Measurements from ENCODE around the gene NPBWR2. TPM values are rescaled to one million over a fixed set of nuclear protein-coding genes. Genes with fewer than 3 reads are reported as not detected.

Gene NPBWR2
- total RNA-seq, 6 experiments from 2014 or later, result not detected

DNA sequence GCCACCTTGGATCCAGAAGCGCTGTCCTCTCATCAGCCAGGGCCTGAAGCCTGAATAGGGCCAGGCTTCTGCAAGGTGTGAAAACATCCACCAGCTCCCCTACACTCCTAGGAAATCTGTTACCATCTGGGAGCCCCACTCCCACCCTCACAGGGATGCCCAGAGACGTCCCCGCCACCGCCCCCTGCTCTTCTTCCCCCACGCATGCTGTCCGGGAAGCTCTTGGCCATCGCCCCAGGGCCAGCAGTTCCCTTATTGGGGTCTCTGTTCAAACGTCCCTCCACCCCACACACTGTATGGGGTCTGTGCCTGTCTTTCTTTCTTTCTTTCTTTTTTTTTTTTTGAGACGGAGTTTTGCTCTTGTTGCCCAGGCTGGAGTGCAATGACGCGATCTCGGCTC is 31.8 kb downstream of the NPBWR2 start:
- Mint-ChIP-seq H3K27ac (no peak overlapping the region), H3K4me1 (ENCODE audit: low read depth) (peaks cover 8% of the 10 kb centered on the region; the same call in 1 of the 2 replicates), H3K4me3 (no peak overlapping the region), H3K9me3 (no peaks in the 10 kb centered on the region), H3K36me3 (ENCODE audit: low read depth) (no peaks in the 10 kb centered on the region), H3K27me3 (ENCODE audit: insufficient read depth) (no peaks in the 10 kb centered on the region; the same call in none of the 2 replicates)
- TF ChIP-seq CTCF (IDR thresholded peaks at IDR 0.05), result no peak
- DNase-seq, result no peak

DNA sequence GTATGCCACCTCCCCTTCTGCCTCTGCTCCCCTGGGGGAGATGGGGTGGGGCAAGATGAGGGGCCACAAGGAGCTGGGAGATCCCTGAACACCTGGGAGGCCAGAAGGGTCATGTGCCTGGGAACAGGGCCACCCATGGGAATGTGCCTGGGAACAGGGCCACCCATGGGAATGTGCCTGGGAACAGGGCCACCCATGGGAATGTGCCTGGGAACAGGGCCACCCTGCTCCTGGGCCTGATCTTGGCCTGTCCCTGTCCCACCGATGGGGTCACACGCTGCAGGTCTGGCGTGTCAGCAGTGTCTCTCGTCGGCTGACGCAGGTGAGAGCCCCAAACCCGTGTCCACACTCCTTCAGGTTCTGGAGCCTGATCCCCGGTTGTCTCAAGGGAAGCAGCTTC is 32.4 kb downstream of the NPBWR2 start:
- Mint-ChIP-seq H3K4me3 (no peak overlapping the region), H3K36me3 (ENCODE audit: low read depth) (no peaks in the 10 kb centered on the region), H3K9me3 (no peaks in the 10 kb centered on the region), H3K27ac (no peak overlapping the region), H3K4me1 (ENCODE audit: low read depth) (peaks cover 8% of the 10 kb centered on the region; the same call in 1 of the 2 replicates), H3K27me3 (ENCODE audit: insufficient read depth) (no peaks in the 10 kb centered on the region; the same call in none of the 2 replicates)
- no peak for TF ChIP-seq CTCF (IDR thresholded peaks at IDR 0.05)
- DNase-seq, result no peak

DNA sequence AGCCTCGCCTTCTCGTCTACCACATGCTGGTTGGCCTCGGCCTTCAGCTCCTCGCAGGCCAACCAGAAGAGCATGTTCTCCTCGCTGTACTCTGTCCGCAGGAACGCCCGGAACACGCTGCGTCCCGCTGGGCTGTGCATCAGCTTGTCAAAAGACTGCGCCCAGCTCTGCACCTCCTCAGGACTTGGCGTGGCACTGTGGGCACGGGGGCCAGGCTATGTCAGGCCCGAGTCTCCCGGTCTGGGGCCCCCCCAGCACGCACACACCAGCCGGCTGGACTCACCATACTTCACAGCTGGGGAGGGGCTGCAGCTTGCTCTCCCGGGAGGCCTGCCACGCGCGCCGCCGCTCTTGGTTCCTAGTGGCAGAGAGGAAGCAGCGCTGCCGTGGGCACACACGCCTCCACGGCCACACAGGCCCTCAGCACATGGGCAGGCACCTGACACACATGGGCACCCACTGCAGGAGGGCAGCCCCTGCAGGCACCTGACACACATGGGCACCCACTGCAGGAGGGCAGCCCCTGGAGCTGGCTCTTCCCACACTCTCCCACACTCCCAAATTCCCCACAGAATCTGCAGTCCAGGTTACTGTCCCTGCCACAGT is 33.1 kb downstream of the NPBWR2 start:
- Mint-ChIP-seq H3K27ac (no peak overlapping the region), H3K4me3 (no peak overlapping the region), H3K36me3 (ENCODE audit: low read depth) (no peaks in the 10 kb centered on the region), H3K4me1 (ENCODE audit: low read depth) (peaks cover 8% of the 10 kb centered on the region; the same call in 1 of the 2 replicates), H3K9me3 (no peaks in the 10 kb centered on the region), H3K27me3 (ENCODE audit: insufficient read depth) (no peaks in the 10 kb centered on the region; the same call in none of the 2 replicates)
- no peak for DNase-seq
- no peak for TF ChIP-seq CTCF (IDR thresholded peaks at IDR 0.05)

DNA sequence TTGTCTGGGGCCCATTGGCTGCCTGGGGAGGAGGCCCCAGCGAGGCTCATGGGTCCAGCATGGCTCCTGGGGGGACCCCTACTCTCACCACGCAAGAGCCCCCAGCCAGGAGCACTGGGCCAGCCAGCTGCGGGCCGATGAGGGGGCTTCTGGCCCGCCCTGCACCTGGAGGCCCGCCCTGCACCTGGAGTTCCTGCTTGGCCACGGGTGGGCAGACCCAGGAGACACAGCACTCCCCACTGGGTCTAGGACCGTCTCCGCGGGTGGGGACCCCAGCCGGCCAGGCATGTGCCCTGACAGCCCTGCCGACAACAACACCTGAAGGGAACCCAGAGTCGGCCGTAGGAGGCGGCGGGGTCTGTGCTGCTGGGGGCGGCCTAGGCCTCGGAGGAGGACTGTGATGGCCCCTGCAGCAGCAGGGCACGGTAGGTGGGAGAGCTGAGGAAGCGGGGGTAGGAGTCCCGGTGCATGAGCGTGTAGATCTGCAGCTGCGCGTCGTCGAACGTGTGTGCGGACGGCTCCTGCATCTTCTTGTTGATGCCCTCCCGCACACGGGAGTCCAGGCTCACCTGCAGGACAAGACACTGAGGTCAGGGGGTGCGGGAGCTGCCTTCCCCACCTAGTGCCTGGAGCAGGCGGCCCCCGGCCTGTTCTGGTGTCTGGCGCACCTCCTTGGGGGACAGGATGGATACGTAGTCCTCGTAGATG is 33.7 kb downstream of the NPBWR2 start:
- Mint-ChIP-seq H3K36me3 (ENCODE audit: low read depth) (no peaks in the 10 kb centered on the region), H3K4me3 (no peak overlapping the region), H3K27me3 (ENCODE audit: insufficient read depth) (no peaks in the 10 kb centered on the region; the same call in 1 of the 2 replicates), H3K9me3 (no peaks in the 10 kb centered on the region), H3K27ac (no peak overlapping the region), H3K4me1 (ENCODE audit: low read depth) (peaks cover 2% of the 10 kb centered on the region; the same call in 1 of the 2 replicates)
- no peak for DNase-seq
- no peak for TF ChIP-seq CTCF (IDR thresholded peaks at IDR 0.05)

DNA sequence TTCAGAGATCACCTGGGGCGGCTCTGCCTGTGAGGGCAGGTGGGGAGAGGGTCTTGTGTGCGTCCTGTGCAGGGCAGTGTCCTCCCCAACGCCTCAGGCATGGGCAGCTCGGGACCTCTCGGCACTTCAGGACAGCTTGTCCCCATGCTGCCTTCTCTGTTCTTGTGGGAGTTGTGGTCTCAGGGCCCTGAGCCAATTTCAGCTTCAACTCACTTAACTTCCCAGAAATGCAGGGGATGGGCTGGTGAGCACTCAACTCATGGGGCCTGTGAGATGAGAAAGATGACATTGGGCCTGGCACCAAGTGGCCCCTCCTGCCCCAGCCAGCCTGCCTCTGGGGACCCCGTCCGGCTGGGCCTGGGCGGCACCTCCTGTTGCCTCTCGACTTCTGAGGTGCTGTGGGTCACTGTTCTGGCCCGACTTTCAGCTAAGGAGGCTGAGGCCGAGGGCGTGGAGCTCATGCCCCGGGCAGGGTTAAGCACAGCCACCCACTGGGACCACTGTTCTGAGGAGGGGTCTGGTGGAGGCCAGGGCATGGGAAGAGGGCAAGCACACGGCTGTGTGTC is 34.8 kb downstream of the NPBWR2 start:
- H3K9me3 Mint-ChIP-seq, result no peaks in the 10 kb centered on the region
- no peak overlapping the region for H3K27ac Mint-ChIP-seq
- no peaks in the 10 kb centered on the region; the same call in 1 of the 2 replicates for H3K27me3 Mint-ChIP-seq (ENCODE audit: insufficient read depth)
- no peak for DNase-seq
- TF ChIP-seq CTCF (IDR thresholded peaks at IDR 0.05), result no peak
- H3K4me3 Mint-ChIP-seq, result no peak overlapping the region
- H3K4me1 Mint-ChIP-seq (ENCODE audit: low read depth), result no peaks in the 10 kb centered on the region
- H3K36me3 Mint-ChIP-seq (ENCODE audit: low read depth), result no peaks in the 10 kb centered on the region
